HepG2 (cell line): ENCODE measurements around the gene BRAF. TPM values are rescaled to one million over a fixed set of nuclear protein-coding genes. Genes with fewer than 3 reads are reported as not detected.
A peak's percentile ranks its signal among the peaks of the same experiment; 100 is the strongest.

Experiments
- ATAC-seq: fragments of 200-7000 bp; cut with Tn5 transposase; 3 replicates; pipeline ENCODE4 v1.9.1; 2020; ENCODE audit warnings: mild to moderate bottlenecking, moderate library complexity
- BruUV-seq: library from RNA; stranded (reverse); fragments of 400-500 nt; replicated peaks from 2 replicates; lab custom pipeline; 2021; lab: Mats Ljungman, UMichigan
- CTCF ChIA-PET: fragments of 300-600 bp; formaldehyde crosslinking; extraction: SDS; loops from one replicate; lab custom pipeline; 2021; ENCODE audit warnings: low total read pairs, inconsistent platforms, low intra/inter-chr PET ratio; lab: Yijun Ruan, JAX
- POLR2A ChIA-PET: fragments of 350-600 bp; sonication (Branson Sonifier 250); formaldehyde crosslinking; loops from one replicate; lab custom pipeline; 2020; ENCODE audit warnings: antibody characterized with exemption, inconsistent platforms; lab: Yijun Ruan, JAX
- DNase-seq: peaks from one replicate; pipeline ENCODE4 v3.0.0-alpha.2; 2015; ENCODE audit warnings: low spot score
- FAIRE-seq: peaks from 3 replicates; lab custom pipeline; 2011; peaks lifted over from hg19 to GRCh38; lab: Jason Lieb, UNC
- H2AFZ ChIP-seq: one replicate; pipeline ENCODE4 v1.6.1; 2011; ENCODE audit warnings: low read length, inconsistent platforms
- H3K27ac ChIP-seq: fragments of 300-600 bp; 3 replicates; pipeline ENCODE4 v1.8.0; 2011; ENCODE audit warnings: mixed run types, mild to moderate bottlenecking, mixed read lengths, low read length, inconsistent platforms; ENCODE audit not compliant: insufficient read depth; ENCODE audit errors: extremely low read length
- H3K27me3 ChIP-seq, 2 experiments: fragments of 200-600 bp in 1 of 2; 2 replicates in 1 of 2; 3 replicates in 1 of 2; pipeline versions ENCODE4 v1.6.0 to v1.8.0; 2011; ENCODE audit warnings: low read length in 2 of 2, mild to moderate bottlenecking in 2 of 2, moderate library complexity in 2 of 2, inconsistent platforms in 1 of 2; ENCODE audit not compliant: insufficient read depth in 2 of 2, control insufficient read depth in 1 of 2
- H3K36me3 ChIP-seq, 2 experiments: fragments of 200-600 bp in 1 of 2; replicated peaks in 1 of 2; 2 replicates in 1 of 2; 3 replicates in 1 of 2; pipeline versions ENCODE4 v1.5.1 to v1.8.0; 2011; ENCODE audit warnings: low read length in 2 of 2, inconsistent platforms in 1 of 2; ENCODE audit not compliant: insufficient read depth in 2 of 2, control insufficient read depth in 1 of 2
- H3K4me1 ChIP-seq: 2 replicates; pipeline ENCODE4 v1.5.1; 2012; ENCODE audit warnings: low read length, inconsistent platforms; ENCODE audit not compliant: insufficient read depth
- H3K4me2 ChIP-seq: 2 replicates; pipeline ENCODE4 v1.6.0; 2011; ENCODE audit warnings: low read depth, low read length, inconsistent platforms
- H3K4me3 ChIP-seq, 3 experiments: fragments of 200-600 bp in 1 of 3; sonication (generic), shearing (Covaris generic) in 1 of 3; replicated peaks in 1 of 3; 2 replicates each; pipeline ENCODE4 v1.5.1; 2011 to 2016; ENCODE audit warnings: low read length in 3 of 3, inconsistent platforms in 2 of 3, low read depth in 2 of 3, mild to moderate bottlenecking in 2 of 3, control low read depth in 1 of 3, mixed read lengths in 1 of 3; ENCODE audit not compliant: insufficient read depth in 1 of 3
- H3K79me2 ChIP-seq: one replicate; pipeline ENCODE4 v1.6.1; 2011; ENCODE audit warnings: low read length, inconsistent platforms; ENCODE audit not compliant: insufficient read depth
- H3K9ac ChIP-seq: 2 replicates; pipeline ENCODE4 v1.6.0; 2011; ENCODE audit warnings: mild to moderate bottlenecking, low read depth, low read length, inconsistent platforms; ENCODE audit not compliant: insufficient read depth
- H3K9me3 ChIP-seq: 2 replicates; pipeline ENCODE4 v1.5.1; 2012; ENCODE audit warnings: mild to moderate bottlenecking, low read length
- H4K20me1 ChIP-seq: 2 replicates; pipeline ENCODE4 v1.6.0; 2011; ENCODE audit warnings: inconsistent platforms, mild to moderate bottlenecking, low read length, moderate library complexity; ENCODE audit not compliant: insufficient read depth
- ATAD3A ChIP-seq: sonication (generic); formaldehyde crosslinking; IDR thresholded peaks from 2 replicates; pipeline ENCODE4 v1.4.0; 2020; ENCODE audit warnings: missing genetic modification reagents
- ATF7 ChIP-seq, 2 experiments: fragments of 450-650 bp in 1 of 2; sonication (generic) in 1 of 2; formaldehyde crosslinking in 1 of 2; IDR thresholded peaks; 2 replicates each; pipeline versions ENCODE4 v1.4.0 to v1.6.1; 2016 to 2020; ENCODE audit warnings: antibody characterized with exemption in 1 of 2, mild to moderate bottlenecking in 1 of 2, missing genetic modification reagents in 1 of 2
- CREB1 ChIP-seq, 2 experiments: fragments of 450-650 bp in 1 of 2; IDR thresholded peaks; 2 replicates each; pipeline ENCODE4 v1.6.1; 2016 to 2017; ENCODE audit warnings: control low read depth in 1 of 2, mild to moderate bottlenecking in 1 of 2, missing compliant biosample characterization in 1 of 2, missing genetic modification characterization in 1 of 2
- MATR3 ChIP-seq: sonication (generic); formaldehyde crosslinking; IDR thresholded peaks from 2 replicates; pipeline ENCODE4 v1.4.0; 2020; ENCODE audit warnings: missing genetic modification reagents
- RXRB ChIP-seq: IDR thresholded peaks from 2 replicates; pipeline ENCODE4 v1.6.1; 2016; ENCODE audit warnings: borderline replicate concordance, missing genetic modification reagents, missing compliant biosample characterization
- SMAD3 ChIP-seq: sonication (generic); formaldehyde crosslinking; IDR thresholded peaks from 2 replicates; pipeline ENCODE4 v1.4.0; 2020; ENCODE audit warnings: missing genetic modification reagents
- SMYD3 ChIP-seq: sonication (generic); formaldehyde crosslinking; IDR thresholded peaks from 2 replicates; pipeline ENCODE4 v1.8.1; 2023; ENCODE audit warnings: mild to moderate bottlenecking, missing genetic modification reagents
- ZNF121 ChIP-seq: sonication (generic); formaldehyde crosslinking; IDR thresholded peaks from 2 replicates; pipeline ENCODE4 v1.5.0; 2020; ENCODE audit warnings: mild to moderate bottlenecking, missing genetic modification reagents
- ZNF7 ChIP-seq: IDR thresholded peaks from 2 replicates; pipeline ENCODE4 v1.6.1; 2016; ENCODE audit warnings: missing biosample characterization, missing genetic modification reagents
- ZNF75D ChIP-seq: sonication (generic); formaldehyde crosslinking; IDR thresholded peaks from 2 replicates; pipeline ENCODE4 v1.8.1; 2023; ENCODE audit warnings: missing genetic modification reagents, mild to moderate bottlenecking, borderline replicate concordance
- ZNF776 ChIP-seq: sonication (generic); formaldehyde crosslinking; IDR thresholded peaks from 2 replicates; pipeline ENCODE4 v1.4.0; 2020; ENCODE audit warnings: mild to moderate bottlenecking, missing genetic modification reagents
- WGBS: methylation state at CpG from one replicate; pipeline ENCODE4 v1.1.6; 2017; ENCODE audit warnings: low lambda C conversion rate; 5-methylcytosine and 5-hydroxymethylcytosine counted together
- in situ Hi-C: cut with HindIII; loops from 2 replicates; pipeline ENCODE4 v1.10.0; 2017; ENCODE audit warnings: low pct_unique_long_range_greater_than_20kb; ENCODE audit not compliant: extremely low pct_ligation_motif_present
- intact Hi-C: fragments of 100-400 bp; cut with micrococcal nuclease; formaldehyde crosslinking; loops from one replicate; pipeline ENCODE4 v1.10.0; 2022; ENCODE audit not compliant: unreplicated experiment
- polyA plus RNA-seq, 8 experiments: library from polyadenylated mRNA; depleted of rRNA in 3 of 8; stranded (reverse) in 7 of 8; unstranded in 1 of 8; fragments of >200 nt; fragmentation: Illumina TruSeq in 4 of 8; extraction: Trizol in 4 of 8; gene quantifications; 2 replicates each; pipeline versions ENCODE4 v1.2.1 to v1.2.3, GENCODE V29; 2011 to 2016; ENCODE audit warnings: low read depth in 4 of 8, missing spikeins in 1 of 8, mixed read lengths in 1 of 8; ENCODE audit not compliant: insufficient read depth in 1 of 8
- total RNA-seq, 5 experiments: library from RNA; depleted of rRNA; stranded (reverse); fragments of >200 nt; fragmentation: Illumina TruSeq; extraction: Trizol; gene quantifications; 2 replicates each; pipeline ENCODE4 v1.2.3, GENCODE V29; 2016; ENCODE audit warnings: low read depth in 1 of 5
- TF ChIP-seq, protein P1 (sequence below): sonication (generic); formaldehyde crosslinking; IDR thresholded peaks from 2 replicates; pipeline ENCODE4 v1.8.1; 2023; ENCODE audit warnings: mild to moderate bottlenecking, inconsistent platforms, moderate library complexity, missing genetic modification reagents, borderline replicate concordance
- TF ChIP-seq, protein P2 (sequence below), 2 experiments: sonication (generic) in 1 of 2; formaldehyde crosslinking in 1 of 2; IDR thresholded peaks; 2 replicates each; pipeline versions ENCODE4 v1.4.0 to v1.6.1; 2018 to 2020; ENCODE audit warnings: missing genetic modification reagents in 2 of 2, borderline replicate concordance in 1 of 2, low read depth in 1 of 2, mild to moderate bottlenecking in 1 of 2, missing biosample characterization in 1 of 2

Gene BRAF
- total and polyA plus RNA-seq, 2 of the 13 experiments (the other 11 are each of a cell fraction or from before 2014, with no cell fraction given): 12.5 to 13.4 TPM

DNA sequence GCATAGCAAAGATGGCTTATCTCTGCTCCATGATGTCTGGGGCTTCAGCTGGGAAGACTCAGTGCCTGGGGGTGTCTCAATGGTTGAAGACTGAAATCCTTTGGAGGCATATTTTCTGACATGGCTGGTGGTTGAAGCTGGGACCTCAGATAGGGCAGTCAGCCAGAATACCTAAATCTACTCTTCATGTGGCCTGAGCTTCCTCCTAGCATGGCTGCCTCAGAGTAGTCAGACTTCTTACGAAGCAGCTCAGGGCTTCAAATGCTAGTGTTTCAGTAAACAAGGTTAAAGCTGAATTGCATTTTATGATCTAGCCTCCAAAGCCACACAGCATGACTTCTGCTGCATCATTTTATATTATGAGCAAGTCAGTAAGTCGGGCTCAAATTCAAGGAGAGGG, 2.6 kb upstream of the BRAF start:
- ChIA-PET CTCF (no interaction called here), POLR2A (no interaction called here)
- no peaks in the 10 kb centered on the region for H3K9me3 ChIP-seq
- BruUV-seq: no TSS peak
- peaks cover 21% of the 10 kb centered on the region for H3K4me1 ChIP-seq
- WGBS: 100% methylated on average over 1 of the region's 2 CpGs
- H2AFZ ChIP-seq: no peak overlapping the region
- H3K27ac ChIP-seq: no peak overlapping the region
- no peak overlapping the region for H3K9ac ChIP-seq
- intact Hi-C loops: no loop called here
- 0 out of 2 replicates have a peak, but pooled peaks cover 7% of the 10 kb centered on the region for H4K20me1 ChIP-seq
- peaks cover 17% of the 10 kb centered on the region for H3K79me2 ChIP-seq
- FAIRE-seq (no peak), ATAC-seq (no peak), DNase-seq (no peak)
- in situ Hi-C loops: no loop called here
- H3K36me3 ChIP-seq: no peaks in the 10 kb centered on the region
- no peaks in the 10 kb centered on the region; a peak in 1 of 5 replicates for H3K27me3 ChIP-seq
- no peak overlapping the region for H3K4me3 ChIP-seq
- no peak overlapping the region for H3K4me2 ChIP-seq
- TF ChIP-seq SMYD3 (CRISPR knock-in tag) (no peak), ATAD3A (CRISPR knock-in tag) (no peak), ZNF7 (CRISPR knock-in tag) (no peak), RXRB (no peak)

DNA sequence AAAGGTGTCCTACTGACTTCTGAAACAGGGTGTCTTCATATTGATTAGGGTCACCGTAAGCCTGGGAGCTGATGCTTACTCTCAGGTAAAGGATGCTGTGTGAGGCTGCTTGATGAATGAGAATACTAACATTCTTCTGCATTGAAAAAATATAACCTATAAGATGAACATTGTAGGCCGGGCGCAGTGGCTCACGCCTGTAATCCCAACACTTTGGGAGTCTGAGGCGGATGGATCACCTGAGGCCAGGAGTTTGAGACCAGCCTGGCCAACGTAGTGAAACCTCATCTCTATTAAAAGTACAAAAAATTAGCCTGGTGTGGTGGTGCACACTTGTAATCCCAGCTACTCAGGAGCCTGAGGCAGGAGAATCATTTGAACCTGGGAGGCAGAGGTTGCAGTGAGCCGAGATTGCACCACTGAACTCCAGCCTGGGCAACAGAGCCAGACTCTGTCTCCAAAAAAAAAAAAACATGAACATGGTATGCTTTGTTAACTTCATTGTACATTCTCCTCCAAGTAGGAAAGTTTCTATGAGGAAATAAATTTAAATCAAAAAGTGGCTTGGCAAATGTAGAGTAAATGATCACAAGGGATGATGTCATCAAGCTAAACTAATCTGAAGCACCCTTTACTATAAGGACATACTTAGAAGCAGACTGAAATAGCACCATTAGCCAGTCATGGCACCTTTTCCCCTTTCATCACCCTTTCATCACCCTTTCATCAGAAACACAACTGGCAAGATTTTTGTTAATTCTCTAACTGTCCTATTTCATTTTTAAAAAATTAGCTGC, 1.5 kb upstream of the BRAF start:
- FAIRE-seq (no peak), DNase-seq (no peak), ATAC-seq (no peak)
- BruUV-seq: no TSS peak
- Histone ChIP-seq H3K79me2 (peaks cover 28% of the 10 kb centered on the region), H3K27me3 (no peaks in the 10 kb centered on the region; a peak in 1 of 5 replicates), H3K9ac (no peak overlapping the region), H3K9me3 (no peaks in the 10 kb centered on the region), H3K36me3 (no peaks in the 10 kb centered on the region), H3K4me3 (no peak overlapping the region), H3K27ac (no peak overlapping the region), H4K20me1 (0 out of 2 replicates have a peak, but pooled peaks cover 7% of the 10 kb centered on the region), H3K4me1 (peaks cover 32% of the 10 kb centered on the region), H2AFZ (no peak overlapping the region), H3K4me2 (no peak overlapping the region)
- in situ Hi-C loops (no loop called here), intact Hi-C loops (no loop called here)
- POLR2A ChIA-PET: no interaction called here
- 80% methylated on average over 7 of the region's 7 CpGs for WGBS
- CTCF ChIA-PET: no interaction called here
- TF ChIP-seq ATF7 (IDR thresholded peaks at IDR 0.05) (peak; percentile 85), ATF7 (CRISPR knock-in tag; IDR thresholded peaks at IDR 0.05) (no peak), SMAD3 (CRISPR knock-in tag) (no peak), ZNF776 (CRISPR knock-in tag) (no peak), ZNF121 (CRISPR knock-in tag) (0 out of 2 replicates have a peak, but pooled peaks have one; percentile 26), ZNF75D (CRISPR knock-in tag) (no peak), CREB1 (IDR thresholded peaks at IDR 0.05) (0 out of 2 replicates have a peak, but pooled peaks have one; percentile 14), CREB1 (CRISPR knock-in tag; IDR thresholded peaks at IDR 0.05) (no peak), MATR3 (CRISPR knock-in tag) (no peak)
- TF ChIP-seq, protein P1, sequence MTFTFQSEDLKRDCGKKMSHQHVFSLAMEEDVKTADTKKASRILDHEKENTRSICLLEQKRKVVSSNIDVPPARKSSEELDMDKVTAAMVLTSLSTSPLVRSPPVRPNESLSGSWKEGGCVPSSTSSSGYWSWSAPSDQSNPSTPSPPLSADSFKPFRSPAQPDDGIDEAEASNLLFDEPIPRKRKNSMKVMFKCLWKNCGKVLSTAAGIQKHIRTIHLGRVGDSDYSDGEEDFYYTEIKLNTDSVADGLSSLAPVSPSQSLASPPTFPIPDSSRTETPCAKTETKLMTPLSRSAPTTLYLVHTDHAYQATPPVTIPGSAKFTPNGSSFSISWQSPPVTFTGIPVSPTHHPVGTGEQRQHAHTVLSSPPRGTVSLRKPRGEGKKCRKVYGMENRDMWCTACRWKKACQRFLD: no peak
- TF ChIP-seq, protein P2, sequence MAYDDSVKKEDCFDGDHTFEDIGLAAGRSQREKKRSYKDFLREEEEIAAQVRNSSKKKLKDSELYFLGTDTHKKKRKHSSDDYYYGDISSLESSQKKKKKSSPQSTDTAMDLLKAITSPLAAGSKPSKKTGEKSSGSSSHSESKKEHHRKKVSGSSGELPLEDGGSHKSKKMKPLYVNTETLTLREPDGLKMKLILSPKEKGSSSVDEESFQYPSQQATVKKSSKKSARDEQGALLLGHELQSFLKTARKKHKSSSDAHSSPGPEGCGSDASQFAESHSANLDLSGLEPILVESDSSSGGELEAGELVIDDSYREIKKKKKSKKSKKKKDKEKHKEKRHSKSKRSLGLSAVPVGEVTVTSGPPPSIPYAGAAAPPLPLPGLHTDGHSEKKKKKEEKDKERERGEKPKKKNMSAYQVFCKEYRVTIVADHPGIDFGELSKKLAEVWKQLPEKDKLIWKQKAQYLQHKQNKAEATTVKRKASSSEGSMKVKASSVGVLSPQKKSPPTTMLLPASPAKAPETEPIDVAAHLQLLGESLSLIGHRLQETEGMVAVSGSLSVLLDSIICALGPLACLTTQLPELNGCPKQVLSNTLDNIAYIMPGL (CRISPR knock-in tag; IDR thresholded peaks at IDR 0.05; ENCODE audit: borderline replicate concordance in 1 of 2, low read depth in 1 of 2): no peak
